ENCODE results near the gene LAMA3. TPM values are rescaled to one million over a fixed set of nuclear protein-coding genes. Genes with fewer than 3 reads are reported as not detected.

LAMA3 gene
- total and polyA plus RNA-seq, 2 experiments from 2014 or later, result 3.9 to 4.9 TPM

DNA sequence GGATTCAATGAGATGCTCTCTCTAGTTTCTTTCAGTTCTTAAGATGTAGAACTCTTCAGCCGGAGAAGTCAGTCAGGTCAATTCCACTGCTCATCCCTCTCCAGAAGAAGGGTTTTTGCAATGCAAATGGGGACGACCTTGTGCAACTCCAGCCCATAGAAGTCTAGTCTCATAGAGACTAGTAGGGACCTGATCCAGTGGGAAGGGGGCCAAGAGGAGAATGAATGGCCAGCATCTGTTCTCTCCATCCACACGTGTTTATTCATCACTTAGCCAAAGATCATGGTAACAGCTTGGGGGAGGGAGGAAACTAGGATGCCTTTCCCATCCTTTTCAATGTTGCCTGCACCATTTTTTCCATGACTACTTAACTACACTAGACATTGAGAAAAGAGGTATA is 120.2 kb downstream of the LAMA3 start:
- H3K4me1 ChIP-seq (ENCODE audit: insufficient read depth), result peaks cover 25% of the 10 kb centered on the region
- H3K27ac ChIP-seq (ENCODE audit: low read depth), result no peak overlapping the region
- peaks cover 32% of the 10 kb centered on the region for H3K4me1 Mint-ChIP-seq
- no peaks in the 10 kb centered on the region for H3K27me3 ChIP-seq (ENCODE audit: insufficient read depth)
- no peak overlapping the region for H2AFZ ChIP-seq
- H3K79me2 ChIP-seq (replicated peaks; ENCODE audit: insufficient read depth), result no peaks in the 10 kb centered on the region
- peaks cover 16% of the 10 kb centered on the region; the same call in 1 of the 2 replicates for H3K9me2 ChIP-seq (ENCODE audit: insufficient read depth)
- no peak for TF ChIP-seq JUNB (IDR thresholded peaks at IDR 0.05; ENCODE audit: unreplicated experiment)
- TF ChIP-seq CREB1 (CRISPR knock-in tag; IDR thresholded peaks at IDR 0.05; ENCODE audit: low read depth), result no peak
- no peak for TF ChIP-seq EZH2phosphoT487 (IDR thresholded peaks at IDR 0.05; ENCODE audit: unreplicated experiment)
- no peak for TF ChIP-seq ZNF331 (CRISPR knock-in tag; IDR thresholded peaks at IDR 0.05; ENCODE audit: low read depth)
- TF ChIP-seq, protein P1, sequence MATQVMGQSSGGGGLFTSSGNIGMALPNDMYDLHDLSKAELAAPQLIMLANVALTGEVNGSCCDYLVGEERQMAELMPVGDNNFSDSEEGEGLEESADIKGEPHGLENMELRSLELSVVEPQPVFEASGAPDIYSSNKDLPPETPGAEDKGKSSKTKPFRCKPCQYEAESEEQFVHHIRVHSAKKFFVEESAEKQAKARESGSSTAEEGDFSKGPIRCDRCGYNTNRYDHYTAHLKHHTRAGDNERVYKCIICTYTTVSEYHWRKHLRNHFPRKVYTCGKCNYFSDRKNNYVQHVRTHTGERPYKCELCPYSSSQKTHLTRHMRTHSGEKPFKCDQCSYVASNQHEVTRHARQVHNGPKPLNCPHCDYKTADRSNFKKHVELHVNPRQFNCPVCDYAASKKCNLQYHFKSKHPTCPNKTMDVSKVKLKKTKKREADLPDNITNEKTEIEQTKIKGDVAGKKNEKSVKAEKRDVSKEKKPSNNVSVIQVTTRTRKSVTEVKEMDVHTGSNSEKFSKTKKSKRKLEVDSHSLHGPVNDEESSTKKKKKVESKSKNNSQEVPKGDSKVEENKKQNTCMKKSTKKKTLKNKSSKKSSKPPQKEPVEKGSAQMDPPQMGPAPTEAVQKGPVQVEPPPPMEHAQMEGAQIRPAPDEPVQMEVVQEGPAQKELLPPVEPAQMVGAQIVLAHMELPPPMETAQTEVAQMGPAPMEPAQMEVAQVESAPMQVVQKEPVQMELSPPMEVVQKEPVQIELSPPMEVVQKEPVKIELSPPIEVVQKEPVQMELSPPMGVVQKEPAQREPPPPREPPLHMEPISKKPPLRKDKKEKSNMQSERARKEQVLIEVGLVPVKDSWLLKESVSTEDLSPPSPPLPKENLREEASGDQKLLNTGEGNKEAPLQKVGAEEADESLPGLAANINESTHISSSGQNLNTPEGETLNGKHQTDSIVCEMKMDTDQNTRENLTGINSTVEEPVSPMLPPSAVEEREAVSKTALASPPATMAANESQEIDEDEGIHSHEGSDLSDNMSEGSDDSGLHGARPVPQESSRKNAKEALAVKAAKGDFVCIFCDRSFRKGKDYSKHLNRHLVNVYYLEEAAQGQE (IDR thresholded peaks at IDR 0.05; ENCODE audit: unreplicated experiment), result no peak
- H3K9me3 Mint-ChIP-seq, result peaks cover 6% of the 10 kb centered on the region; the same call in 1 of the 3 replicates
- H3K36me3 ChIP-seq (ENCODE audit: insufficient read depth), result no peaks in the 10 kb centered on the region
- no peak overlapping the region for H3K4me2 ChIP-seq
- no peak overlapping the region for H3K4me3 ChIP-seq
- no peaks in the 10 kb centered on the region for H3K36me3 Mint-ChIP-seq (ENCODE audit: low read depth)
- H3F3A ChIP-seq (replicated peaks; ENCODE audit: low read depth), result no peaks in the 10 kb centered on the region
- H3K27ac Mint-ChIP-seq, result no peak overlapping the region
- peaks cover 5% of the 10 kb centered on the region for H3K27me3 Mint-ChIP-seq (ENCODE audit: insufficient read depth, low read depth, poor library complexity)
- no peaks in the 10 kb centered on the region for H4K20me1 ChIP-seq (replicated peaks; ENCODE audit: insufficient read depth)
- DNase-seq (ENCODE audit: low spot score) (no peak), ATAC-seq (no peak)
- H3K4me3 Mint-ChIP-seq, result no peak overlapping the region

DNA sequence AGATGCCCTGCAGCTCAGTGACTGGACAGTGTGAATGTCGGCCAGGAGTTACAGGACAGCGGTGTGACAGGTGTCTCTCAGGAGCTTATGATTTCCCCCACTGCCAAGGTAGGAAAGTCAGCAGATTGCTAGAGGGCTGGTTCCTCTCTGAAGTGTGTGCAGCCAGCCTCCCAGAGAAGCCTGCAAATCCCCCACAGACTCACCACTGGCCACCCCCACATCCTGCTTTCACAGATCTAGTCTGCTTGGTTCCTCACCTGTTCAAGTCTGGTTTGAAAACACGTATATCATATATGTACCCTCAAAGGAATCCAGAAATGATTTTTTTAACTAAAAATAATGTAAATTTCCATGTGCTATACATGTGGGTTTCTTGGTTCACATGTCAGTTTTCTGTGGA is 121.1 kb downstream of the LAMA3 start:
- peaks cover 35% of the 10 kb centered on the region for H3K4me1 ChIP-seq (ENCODE audit: insufficient read depth)
- Mint-ChIP-seq H3K4me1 (peaks cover 38% of the 10 kb centered on the region), H3K27ac (no peak overlapping the region), H3K4me3 (no peak overlapping the region), H3K36me3 (ENCODE audit: low read depth) (no peaks in the 10 kb centered on the region), H3K9me3 (peaks cover 6% of the 10 kb centered on the region; the same call in 1 of the 3 replicates), H3K27me3 (ENCODE audit: insufficient read depth, low read depth, poor library complexity) (peaks cover 5% of the 10 kb centered on the region)
- H3K27me3 ChIP-seq (ENCODE audit: insufficient read depth), result no peaks in the 10 kb centered on the region
- H3K36me3 ChIP-seq (ENCODE audit: insufficient read depth), result no peaks in the 10 kb centered on the region
- no peak for DNase-seq (ENCODE audit: low spot score)
- no peak overlapping the region for H3K27ac ChIP-seq (ENCODE audit: low read depth)
- no peak overlapping the region for H3K4me2 ChIP-seq
- H2AFZ ChIP-seq, result peak overlapping the region; percentile 38; the same call in 1 of the 2 replicates
- H4K20me1 ChIP-seq (replicated peaks; ENCODE audit: insufficient read depth), result no peaks in the 10 kb centered on the region
- no peaks in the 10 kb centered on the region for H3K79me2 ChIP-seq (replicated peaks; ENCODE audit: insufficient read depth)
- H3K9me2 ChIP-seq (ENCODE audit: insufficient read depth), result peaks cover 8% of the 10 kb centered on the region; the same call in 1 of the 2 replicates
- H3F3A ChIP-seq (replicated peaks; ENCODE audit: low read depth), result no peaks in the 10 kb centered on the region
- ATAC-seq, result no peak
- no peak overlapping the region for H3K4me3 ChIP-seq
- TF ChIP-seq STAT1 (IDR thresholded peaks at IDR 0.05; ENCODE audit: unreplicated experiment), result no peak
- TF ChIP-seq, protein P2, sequence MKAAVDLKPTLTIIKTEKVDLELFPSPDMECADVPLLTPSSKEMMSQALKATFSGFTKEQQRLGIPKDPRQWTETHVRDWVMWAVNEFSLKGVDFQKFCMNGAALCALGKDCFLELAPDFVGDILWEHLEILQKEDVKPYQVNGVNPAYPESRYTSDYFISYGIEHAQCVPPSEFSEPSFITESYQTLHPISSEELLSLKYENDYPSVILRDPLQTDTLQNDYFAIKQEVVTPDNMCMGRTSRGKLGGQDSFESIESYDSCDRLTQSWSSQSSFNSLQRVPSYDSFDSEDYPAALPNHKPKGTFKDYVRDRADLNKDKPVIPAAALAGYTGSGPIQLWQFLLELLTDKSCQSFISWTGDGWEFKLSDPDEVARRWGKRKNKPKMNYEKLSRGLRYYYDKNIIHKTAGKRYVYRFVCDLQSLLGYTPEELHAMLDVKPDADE (IDR thresholded peaks at IDR 0.05), result no peak
- TF ChIP-seq, protein P3, sequence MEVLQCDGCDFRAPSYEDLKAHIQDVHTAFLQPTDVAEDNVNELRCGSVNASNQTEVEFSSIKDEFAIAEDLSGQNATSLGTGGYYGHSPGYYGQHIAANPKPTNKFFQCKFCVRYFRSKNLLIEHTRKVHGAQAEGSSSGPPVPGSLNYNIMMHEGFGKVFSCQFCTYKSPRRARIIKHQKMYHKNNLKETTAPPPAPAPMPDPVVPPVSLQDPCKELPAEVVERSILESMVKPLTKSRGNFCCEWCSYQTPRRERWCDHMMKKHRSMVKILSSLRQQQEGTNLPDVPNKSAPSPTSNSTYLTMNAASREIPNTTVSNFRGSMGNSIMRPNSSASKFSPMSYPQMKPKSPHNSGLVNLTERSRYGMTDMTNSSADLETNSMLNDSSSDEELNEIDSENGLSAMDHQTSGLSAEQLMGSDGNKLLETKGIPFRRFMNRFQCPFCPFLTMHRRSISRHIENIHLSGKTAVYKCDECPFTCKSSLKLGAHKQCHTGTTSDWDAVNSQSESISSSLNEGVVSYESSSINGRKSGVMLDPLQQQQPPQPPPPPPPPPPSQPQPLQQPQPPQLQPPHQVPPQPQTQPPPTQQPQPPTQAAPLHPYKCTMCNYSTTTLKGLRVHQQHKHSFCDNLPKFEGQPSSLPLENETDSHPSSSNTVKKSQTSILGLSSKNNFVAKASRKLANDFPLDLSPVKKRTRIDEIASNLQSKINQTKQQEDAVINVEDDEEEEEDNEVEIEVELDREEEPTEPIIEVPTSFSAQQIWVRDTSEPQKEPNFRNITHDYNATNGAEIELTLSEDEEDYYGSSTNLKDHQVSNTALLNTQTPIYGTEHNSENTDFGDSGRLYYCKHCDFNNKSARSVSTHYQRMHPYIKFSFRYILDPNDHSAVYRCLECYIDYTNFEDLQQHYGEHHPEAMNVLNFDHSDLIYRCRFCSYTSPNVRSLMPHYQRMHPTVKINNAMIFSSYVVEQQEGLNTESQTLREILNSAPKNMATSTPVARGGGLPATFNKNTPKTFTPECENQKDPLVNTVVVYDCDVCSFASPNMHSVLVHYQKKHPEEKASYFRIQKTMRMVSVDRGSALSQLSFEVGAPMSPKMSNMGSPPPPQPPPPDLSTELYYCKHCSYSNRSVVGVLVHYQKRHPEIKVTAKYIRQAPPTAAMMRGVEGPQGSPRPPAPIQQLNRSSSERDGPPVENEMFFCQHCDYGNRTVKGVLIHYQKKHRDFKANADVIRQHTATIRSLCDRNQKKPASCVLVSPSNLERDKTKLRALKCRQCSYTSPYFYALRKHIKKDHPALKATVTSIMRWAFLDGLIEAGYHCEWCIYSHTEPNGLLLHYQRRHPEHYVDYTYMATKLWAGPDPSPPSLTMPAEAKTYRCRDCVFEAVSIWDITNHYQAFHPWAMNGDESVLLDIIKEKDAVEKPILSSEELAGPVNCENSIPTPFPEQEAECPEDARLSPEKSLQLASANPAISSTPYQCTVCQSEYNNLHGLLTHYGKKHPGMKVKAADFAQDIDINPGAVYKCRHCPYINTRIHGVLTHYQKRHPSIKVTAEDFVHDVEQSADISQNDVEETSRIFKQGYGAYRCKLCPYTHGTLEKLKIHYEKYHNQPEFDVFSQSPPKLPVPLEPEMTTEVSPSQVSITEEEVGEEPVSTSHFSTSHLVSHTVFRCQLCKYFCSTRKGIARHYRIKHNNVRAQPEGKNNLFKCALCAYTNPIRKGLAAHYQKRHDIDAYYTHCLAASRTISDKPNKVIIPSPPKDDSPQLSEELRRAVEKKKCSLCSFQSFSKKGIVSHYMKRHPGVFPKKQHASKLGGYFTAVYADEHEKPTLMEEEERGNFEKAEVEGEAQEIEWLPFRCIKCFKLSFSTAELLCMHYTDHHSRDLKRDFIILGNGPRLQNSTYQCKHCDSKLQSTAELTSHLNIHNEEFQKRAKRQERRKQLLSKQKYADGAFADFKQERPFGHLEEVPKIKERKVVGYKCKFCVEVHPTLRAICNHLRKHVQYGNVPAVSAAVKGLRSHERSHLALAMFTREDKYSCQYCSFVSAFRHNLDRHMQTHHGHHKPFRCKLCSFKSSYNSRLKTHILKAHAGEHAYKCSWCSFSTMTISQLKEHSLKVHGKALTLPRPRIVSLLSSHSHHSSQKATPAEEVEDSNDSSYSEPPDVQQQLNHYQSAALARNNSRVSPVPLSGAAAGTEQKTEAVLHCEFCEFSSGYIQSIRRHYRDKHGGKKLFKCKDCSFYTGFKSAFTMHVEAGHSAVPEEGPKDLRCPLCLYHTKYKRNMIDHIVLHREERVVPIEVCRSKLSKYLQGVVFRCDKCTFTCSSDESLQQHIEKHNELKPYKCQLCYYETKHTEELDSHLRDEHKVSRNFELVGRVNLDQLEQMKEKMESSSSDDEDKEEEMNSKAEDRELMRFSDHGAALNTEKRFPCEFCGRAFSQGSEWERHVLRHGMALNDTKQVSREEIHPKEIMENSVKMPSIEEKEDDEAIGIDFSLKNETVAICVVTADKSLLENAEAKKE (CRISPR knock-in tag; IDR thresholded peaks at IDR 0.05), result no peak
- no peak for TF ChIP-seq POLR2AphosphoS5 (IDR thresholded peaks at IDR 0.05; ENCODE audit: low read depth)
- TF ChIP-seq ZNF331 (CRISPR knock-in tag; IDR thresholded peaks at IDR 0.05; ENCODE audit: low read depth), result no peak
